Caco-2 (cell line): ENCODE results near the gene TLR4. TPM values are rescaled to one million over a fixed set of nuclear protein-coding genes. Genes with fewer than 3 reads are reported as not detected.

Experiments
- BruUV-seq: library from RNA; stranded (reverse); fragments of 400-500 nt; replicated peaks from 2 replicates; lab custom pipeline; 2021; lab: Mats Ljungman, UMichigan
- CTCF ChIA-PET: fragments of 300-600 bp; sonication (Branson Sonifier 250); formaldehyde crosslinking; loops from one replicate; lab custom pipeline; 2022; ENCODE audit warnings: antibody characterized with exemption; lab: Charles Lee
- POLR2A ChIA-PET: fragments of 300-600 bp; sonication (Branson Sonifier 250); formaldehyde crosslinking; loops from one replicate; lab custom pipeline; 2022; ENCODE audit warnings: antibody characterized with exemption; lab: Charles Lee
- DNase-seq, 2 experiments: peaks; one replicate each; pipeline versions ENCODE4 v3.0.0 to v3.0.0-alpha.2; 2020 to 2022
- H3K27me3 ChIP-seq: replicated peaks from 2 replicates; pipeline ENCODE4 v1.6.0; 2011; ENCODE audit warnings: low read length; ENCODE audit not compliant: control insufficient read depth, insufficient read depth
- H3K36me3 ChIP-seq: 2 replicates; pipeline ENCODE4 v1.5.1; 2011; ENCODE audit warnings: low read length; ENCODE audit not compliant: control insufficient read depth, insufficient read depth
- H3K4me1 ChIP-seq: fragments of 250-450 bp; sonication (Bioruptor Pico); 2 replicates; pipeline ENCODE4 v1.5.1; 2020; ENCODE audit warnings: mild to moderate bottlenecking
- H3K4me3 ChIP-seq: 2 replicates; pipeline ENCODE4 v1.5.1; 2011; ENCODE audit warnings: low read depth, mild to moderate bottlenecking, control low read depth, low read length
- H3K9me3 ChIP-seq: fragments of 250-450 bp; sonication (Bioruptor Pico); 2 replicates; pipeline ENCODE4 v1.5.1; 2020; ENCODE audit warnings: mild to moderate bottlenecking, moderate library complexity
- H3K27ac Mint-ChIP-seq: one replicate; pipeline ENCODE4 v1.8.0; 2022; ENCODE audit warnings: mixed read lengths; ENCODE audit not compliant: unreplicated experiment
- H3K27me3 Mint-ChIP-seq: one replicate; pipeline ENCODE4 v1.8.0; 2022; ENCODE audit warnings: mixed read lengths; ENCODE audit not compliant: insufficient read depth, unreplicated experiment
- H3K36me3 Mint-ChIP-seq: one replicate; pipeline ENCODE4 v1.8.0; 2022; ENCODE audit warnings: mild to moderate bottlenecking, mixed read lengths; ENCODE audit not compliant: insufficient read depth, unreplicated experiment
- H3K4me1 Mint-ChIP-seq: one replicate; pipeline ENCODE4 v1.8.0; 2022; ENCODE audit warnings: low read depth, mixed read lengths; ENCODE audit not compliant: unreplicated experiment
- H3K4me3 Mint-ChIP-seq: one replicate; pipeline ENCODE4 v1.8.0; 2022; ENCODE audit warnings: mild to moderate bottlenecking, moderate library complexity, mixed read lengths; ENCODE audit not compliant: unreplicated experiment
- H3K9me3 Mint-ChIP-seq: one replicate; pipeline ENCODE4 v1.8.0; 2022; ENCODE audit warnings: mixed read lengths; ENCODE audit not compliant: unreplicated experiment
- intact Hi-C: fragments of 100-400 bp; cut with micrococcal nuclease; formaldehyde crosslinking; loops from one replicate; pipeline ENCODE4 v1.10.0; 2022; ENCODE audit not compliant: unreplicated experiment
- total RNA-seq: library from RNA; stranded (reverse); gene quantifications from 2 replicates; pipeline ENCODE4 v1.2.3, GENCODE V29; 2022
- TF ChIP-seq, protein P1 (sequence below), 2 experiments: fragments of 200-600 bp in 1 of 2; IDR thresholded peaks; 1 replicate in 1 of 2; 2 replicates in 1 of 2; pipeline versions ENCODE4 v1.5.1 to v1.8.0; 2011 to 2022; ENCODE audit warnings: antibody characterized with exemption in 1 of 2, control low read depth in 1 of 2, inconsistent platforms in 1 of 2, low read depth in 1 of 2, low read length in 1 of 2, mild to moderate bottlenecking in 1 of 2, moderate library complexity in 1 of 2; ENCODE audit not compliant: insufficient read depth in 1 of 2, severe bottlenecking in 1 of 2, unreplicated experiment in 1 of 2

TLR4 gene
- total RNA-seq, 1 experiment from 2014 or later: not detected

DNA sequence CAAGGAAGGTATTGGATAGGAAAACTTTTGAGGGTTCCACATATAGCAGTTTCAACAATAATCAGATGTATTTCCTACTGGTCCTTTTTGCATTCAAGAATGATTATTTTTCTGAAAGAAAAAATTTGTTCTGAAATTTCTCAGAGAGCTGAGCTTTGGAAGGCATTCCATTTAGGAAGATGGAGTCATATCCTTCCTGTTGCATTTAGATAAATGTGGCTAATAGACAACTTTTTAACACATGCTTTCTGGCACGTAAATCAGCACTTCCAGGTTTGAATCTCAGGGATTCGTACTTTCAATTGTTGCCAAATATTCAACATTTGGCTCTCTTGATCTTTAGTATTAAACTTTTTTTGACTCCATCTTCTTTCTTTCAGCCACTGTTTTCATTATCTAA lies 24.8 kb upstream of the TLR4 start:
- POLR2A ChIA-PET: no interaction called here
- H3K4me3 Mint-ChIP-seq: no peak overlapping the region
- intact Hi-C loops: no loop called here

DNA sequence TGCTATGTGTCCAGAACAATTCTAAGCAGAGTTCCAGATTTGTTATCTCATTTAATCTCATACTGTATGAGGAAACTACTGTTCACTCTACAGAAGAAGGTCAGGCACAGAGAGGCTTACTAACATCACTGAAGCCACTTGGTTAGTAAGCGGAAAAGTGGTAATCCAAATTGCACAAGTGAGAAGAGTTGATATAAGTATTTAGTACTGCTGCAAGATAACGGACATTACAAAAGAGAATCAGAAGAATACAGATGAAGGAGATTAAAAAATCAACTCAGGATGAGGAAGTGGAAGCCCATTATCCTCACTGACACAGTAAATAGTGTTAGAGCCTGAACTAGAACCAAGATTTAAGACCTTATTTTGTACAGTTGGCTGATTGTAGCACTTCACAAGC lies 22.3 kb upstream of the TLR4 start:
- CTCF ChIA-PET: no interaction called here
- H3K27me3 Mint-ChIP-seq: peaks cover 3% of the 10 kb centered on the region
- BruUV-seq: no TSS peak

More for the DNA sequence above, 24.8 kb upstream of the TLR4 start:
- Histone ChIP-seq H3K9me3 (no peaks in the 10 kb centered on the region), H3K4me1 (no peaks in the 10 kb centered on the region), H3K27me3 (no peaks in the 10 kb centered on the region), H3K36me3 (no peaks in the 10 kb centered on the region), H3K4me3 (no peak overlapping the region)
- no peaks in the 10 kb centered on the region for H3K36me3 Mint-ChIP-seq
- BruUV-seq: no TSS peak
- TF ChIP-seq, protein P1, sequence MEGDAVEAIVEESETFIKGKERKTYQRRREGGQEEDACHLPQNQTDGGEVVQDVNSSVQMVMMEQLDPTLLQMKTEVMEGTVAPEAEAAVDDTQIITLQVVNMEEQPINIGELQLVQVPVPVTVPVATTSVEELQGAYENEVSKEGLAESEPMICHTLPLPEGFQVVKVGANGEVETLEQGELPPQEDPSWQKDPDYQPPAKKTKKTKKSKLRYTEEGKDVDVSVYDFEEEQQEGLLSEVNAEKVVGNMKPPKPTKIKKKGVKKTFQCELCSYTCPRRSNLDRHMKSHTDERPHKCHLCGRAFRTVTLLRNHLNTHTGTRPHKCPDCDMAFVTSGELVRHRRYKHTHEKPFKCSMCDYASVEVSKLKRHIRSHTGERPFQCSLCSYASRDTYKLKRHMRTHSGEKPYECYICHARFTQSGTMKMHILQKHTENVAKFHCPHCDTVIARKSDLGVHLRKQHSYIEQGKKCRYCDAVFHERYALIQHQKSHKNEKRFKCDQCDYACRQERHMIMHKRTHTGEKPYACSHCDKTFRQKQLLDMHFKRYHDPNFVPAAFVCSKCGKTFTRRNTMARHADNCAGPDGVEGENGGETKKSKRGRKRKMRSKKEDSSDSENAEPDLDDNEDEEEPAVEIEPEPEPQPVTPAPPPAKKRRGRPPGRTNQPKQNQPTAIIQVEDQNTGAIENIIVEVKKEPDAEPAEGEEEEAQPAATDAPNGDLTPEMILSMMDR (IDR thresholded peaks at IDR 0.05; ENCODE audit: insufficient read depth in 1 of 2, low read depth in 1 of 2, low read length in 1 of 2, severe bottlenecking in 1 of 2, unreplicated experiment in 1 of 2): no peak
- CTCF ChIA-PET: no interaction called here
- no peak for DNase-seq
- H3K27ac Mint-ChIP-seq: no peak overlapping the region
- no peaks in the 10 kb centered on the region for H3K27me3 Mint-ChIP-seq
- no peaks in the 10 kb centered on the region for H3K4me1 Mint-ChIP-seq
- H3K9me3 Mint-ChIP-seq: no peaks in the 10 kb centered on the region

DNA sequence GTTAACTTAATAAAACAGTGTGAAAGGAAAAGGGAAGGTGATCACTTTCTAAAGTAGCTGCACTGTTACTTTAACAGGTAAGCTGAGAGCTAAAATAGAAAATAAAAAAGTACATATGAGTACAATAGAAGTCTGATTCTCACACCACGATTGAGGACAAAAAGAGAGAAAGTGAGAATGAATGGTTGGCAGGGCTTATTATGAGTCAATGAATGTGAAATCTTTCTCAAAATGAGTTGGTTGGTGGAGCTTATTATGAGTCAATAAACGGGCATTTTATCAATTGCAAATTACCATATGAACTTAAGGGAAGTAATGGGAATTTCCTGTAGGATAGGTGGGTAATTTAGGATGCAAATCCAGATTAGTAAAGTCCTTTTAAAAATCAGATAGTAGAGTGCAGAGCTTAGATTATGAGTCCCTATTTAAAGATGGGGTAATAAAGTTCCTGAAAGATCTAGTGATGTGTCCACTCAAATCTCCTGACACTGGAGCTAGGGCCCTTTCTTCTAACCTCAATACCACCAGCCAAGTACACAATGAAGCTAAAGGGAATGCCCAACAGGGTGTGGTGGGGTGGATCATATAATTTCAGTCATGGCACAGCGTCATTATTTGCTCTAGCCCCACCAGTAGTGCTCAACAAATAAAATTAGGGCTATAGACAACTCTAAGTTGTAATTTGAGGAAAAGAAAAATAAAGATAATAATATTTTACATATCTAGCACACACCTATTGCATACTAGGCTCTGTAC lies 21.1 kb upstream of the TLR4 start:
- Mint-ChIP-seq H3K27ac (no peak overlapping the region), H3K4me3 (no peak overlapping the region), H3K9me3 (peaks cover 8% of the 10 kb centered on the region), H3K27me3 (peaks cover 3% of the 10 kb centered on the region), H3K4me1 (no peaks in the 10 kb centered on the region), H3K36me3 (no peaks in the 10 kb centered on the region)
- POLR2A ChIA-PET: no interaction called here
- Histone ChIP-seq H3K27me3 (no peaks in the 10 kb centered on the region), H3K4me3 (no peak overlapping the region), H3K4me1 (no peaks in the 10 kb centered on the region), H3K36me3 (no peaks in the 10 kb centered on the region), H3K9me3 (no peaks in the 10 kb centered on the region)
- TF ChIP-seq, protein P1 (IDR thresholded peaks at IDR 0.05; ENCODE audit: insufficient read depth in 1 of 2, low read depth in 1 of 2, low read length in 1 of 2, severe bottlenecking in 1 of 2, unreplicated experiment in 1 of 2): no peak
- intact Hi-C loops: no loop called here
- DNase-seq: no peak
- BruUV-seq: no TSS peak
- CTCF ChIA-PET: no interaction called here

More for the DNA sequence above, 22.3 kb upstream of the TLR4 start:
- H3K4me3 Mint-ChIP-seq: no peak overlapping the region
- Histone ChIP-seq H3K4me1 (no peaks in the 10 kb centered on the region), H3K9me3 (no peaks in the 10 kb centered on the region), H3K27me3 (no peaks in the 10 kb centered on the region), H3K4me3 (no peak overlapping the region), H3K36me3 (no peaks in the 10 kb centered on the region)
- no peaks in the 10 kb centered on the region for H3K4me1 Mint-ChIP-seq
- no peak for DNase-seq
- no peaks in the 10 kb centered on the region for H3K36me3 Mint-ChIP-seq
- TF ChIP-seq, protein P1 (IDR thresholded peaks at IDR 0.05; ENCODE audit: insufficient read depth in 1 of 2, low read depth in 1 of 2, low read length in 1 of 2, severe bottlenecking in 1 of 2, unreplicated experiment in 1 of 2): no peak
- H3K9me3 Mint-ChIP-seq: no peaks in the 10 kb centered on the region
- intact Hi-C loops: no loop called here
- POLR2A ChIA-PET: no interaction called here
- no peak overlapping the region for H3K27ac Mint-ChIP-seq
